KG1 (cell line): Measurements from ENCODE around the gene ZHX3.

Experiments used
- DNase-seq: peaks from one replicate; lab custom pipeline; 2025; lab: John Stamatoyannopoulos, UW

ZHX3 gene

GRCh38 chr20:41171736-41172295 is 145.7 kb downstream of the ZHX3 start:
- DNase-seq = no peak

GRCh38 chr20:41170386-41171105 is 147.0 kb downstream of the ZHX3 start:
- DNase-seq = no peak

- DNase-seq = no peak
These were observed 147.7 kb downstream of the ZHX3 start for GRCh38 chr20:41169791-41170351.

- DNase-seq = no peak
These were observed 148.3 kb downstream of the ZHX3 start for GRCh38 chr20:41169162-41169690.

GRCh38 chr20:41168281-41169161 is 149.0 kb downstream of the ZHX3 start:
- no peak for DNase-seq

GRCh38 chr20:41167481-41168253 is 149.9 kb downstream of the ZHX3 start:
- DNase-seq = peak; percentile 43

GRCh38 chr20:41167118-41167470 is 150.4 kb downstream of the ZHX3 start:
- no peak for DNase-seq

GRCh38 chr20:41166201-41167117 is 151.1 kb downstream of the ZHX3 start:
- DNase-seq = no peak

GRCh38 chr20:41165001-41165882 is 152.3 kb downstream of the ZHX3 start:
- DNase-seq = no peak

GRCh38 chr20:41163821-41164220 is 153.7 kb downstream of the ZHX3 start:
- no peak for DNase-seq

- DNase-seq = no peak
These were observed 155.1 kb downstream of the ZHX3 start for GRCh38 chr20:41162396-41162795.

GRCh38 chr20:41161886-41162285 is 155.6 kb downstream of the ZHX3 start:
- no peak for DNase-seq

- no peak for DNase-seq
These were observed 156.8 kb downstream of the ZHX3 start for GRCh38 chr20:41160686-41161085.

GRCh38 chr20:41159547-41159946 is 158.0 kb downstream of the ZHX3 start:
- DNase-seq = no peak

- no peak for DNase-seq
These were observed 159.4 kb downstream of the ZHX3 start for GRCh38 chr20:41158082-41158625.

- DNase-seq = no peak
These were observed 162.3 kb downstream of the ZHX3 start for GRCh38 chr20:41155261-41155660.

GRCh38 chr20:41154436-41155176 is 162.9 kb downstream of the ZHX3 start:
- no peak for DNase-seq

GRCh38 chr20:41152108-41152757 is 165.3 kb downstream of the ZHX3 start:
- DNase-seq = no peak
